K562 (cell line): Measurements from ENCODE around the gene BEX3. TPM values are rescaled to one million over a fixed set of nuclear protein-coding genes. Genes with fewer than 3 reads are reported as not detected.

Experiments used
- BCOR ChIP-seq: fragments of 450-650 bp; IDR thresholded peaks from 2 replicates; pipeline ENCODE4 v1.6.1; 2016
- DNMT1 ChIP-seq: fragments of 450-650 bp; IDR thresholded peaks from 2 replicates; pipeline ENCODE4 v1.6.1; 2016; ENCODE audit warnings: antibody characterized with exemption, mild to moderate bottlenecking
- HNRNPH1 ChIP-seq: fragments of 200-400 bp; formaldehyde crosslinking; optimal IDR thresholded peaks from 2 replicates; pipeline ENCODE3; 2017; ENCODE audit warnings: low read depth, mild to moderate bottlenecking, low read length, moderate library complexity
- NCOR1 ChIP-seq: fragments of 450-650 bp; IDR thresholded peaks from 2 replicates; pipeline ENCODE4 v1.6.1; 2016; ENCODE audit warnings: mild to moderate bottlenecking, moderate library complexity
- THRAP3 ChIP-seq: fragments of 450-650 bp; IDR thresholded peaks from 2 replicates; pipeline ENCODE4 v1.6.1; 2016; ENCODE audit warnings: mild to moderate bottlenecking, inconsistent platforms, borderline replicate concordance
- ZBTB40 ChIP-seq, 2 experiments: fragments of 450-650 bp in 1 of 2; sonication (generic) in 1 of 2; formaldehyde crosslinking in 1 of 2; IDR thresholded peaks; 2 replicates each; pipeline versions ENCODE4 v1.7.1 to v1.9.0; 2016 to 2022; ENCODE audit warnings: inconsistent platforms in 1 of 2, mild to moderate bottlenecking in 1 of 2, missing genetic modification reagents in 1 of 2
- polyA plus RNA-seq, 8 experiments: library from polyadenylated mRNA; depleted of rRNA in 4 of 8; stranded (reverse) in 5 of 8; unstranded in 3 of 8; fragments of >200 nt; fragmentation: Nextera tagmentation in 2 of 8; fragmentation: Illumina TruSeq in 1 of 8; extraction: Ambion mirVana in 2 of 8; extraction: Trizol in 1 of 8; gene quantifications; 2 replicates each; pipeline versions ENCODE4 v1.2.1 to v1.2.3, GENCODE V29; 2011 to 2014; ENCODE audit warnings: inconsistent platforms in 1 of 8, missing spikeins in 1 of 8
- total RNA-seq, 7 experiments: library from RNA; depleted of rRNA in 6 of 7; stranded (reverse); fragments of >200 nt in 6 of 7; fragmentation: Illumina TruSeq in 2 of 7; extraction: Trizol in 2 of 7; gene quantifications; 2 replicates each; pipeline versions ENCODE4 v1.2.1 to v1.2.3, GENCODE V29; 2011 to 2021; ENCODE audit warnings: low replicate concordance in 1 of 7
- TF ChIP-seq, protein P1 (sequence below): fragments of 450-650 bp; IDR thresholded peaks from 2 replicates; pipeline ENCODE4 v1.6.1; 2016; ENCODE audit warnings: borderline replicate concordance

The BEX3 gene
- total and polyA plus RNA-seq, 9 of the 15 experiments (the other 6 are each of a cell fraction or from before 2014, with no cell fraction given): 0.21 to 0.47 TPM; not detected in 7

- TF ChIP-seq ZBTB40 (IDR thresholded peaks at IDR 0.05) (no peak), ZBTB40 (CRISPR knock-in tag; IDR thresholded peaks at IDR 0.05) (no peak), BCOR (no peak), HNRNPH1 (no peak), DNMT1 (no peak), THRAP3 (no peak), NCOR1 (no peak)
- TF ChIP-seq, protein P1, sequence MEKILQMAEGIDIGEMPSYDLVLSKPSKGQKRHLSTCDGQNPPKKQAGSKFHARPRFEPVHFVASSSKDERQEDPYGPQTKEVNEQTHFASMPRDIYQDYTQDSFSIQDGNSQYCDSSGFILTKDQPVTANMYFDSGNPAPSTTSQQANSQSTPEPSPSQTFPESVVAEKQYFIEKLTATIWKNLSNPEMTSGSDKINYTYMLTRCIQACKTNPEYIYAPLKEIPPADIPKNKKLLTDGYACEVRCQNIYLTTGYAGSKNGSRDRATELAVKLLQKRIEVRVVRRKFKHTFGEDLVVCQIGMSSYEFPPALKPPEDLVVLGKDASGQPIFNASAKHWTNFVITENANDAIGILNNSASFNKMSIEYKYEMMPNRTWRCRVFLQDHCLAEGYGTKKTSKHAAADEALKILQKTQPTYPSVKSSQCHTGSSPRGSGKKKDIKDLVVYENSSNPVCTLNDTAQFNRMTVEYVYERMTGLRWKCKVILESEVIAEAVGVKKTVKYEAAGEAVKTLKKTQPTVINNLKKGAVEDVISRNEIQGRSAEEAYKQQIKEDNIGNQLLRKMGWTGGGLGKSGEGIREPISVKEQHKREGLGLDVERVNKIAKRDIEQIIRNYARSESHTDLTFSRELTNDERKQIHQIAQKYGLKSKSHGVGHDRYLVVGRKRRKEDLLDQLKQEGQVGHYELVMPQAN: no peak
Measured at GRCh38 chrX:103376118-103376978, at the start of gene BEX3 (continued).
